Chondrocyte (in vitro differentiated cells): ENCODE results near the gene SIX3. TPM values are rescaled to one million over a fixed set of nuclear protein-coding genes. Genes with fewer than 3 reads are reported as not detected.

Experiments used
- DNase-seq: peaks from one replicate; pipeline ENCODE4 v3.0.0; 2021; ENCODE audit warnings: mixed read lengths, low spot score
- H3K27ac Mint-ChIP-seq: one replicate; pipeline ENCODE4 v1.8.0; 2021; ENCODE audit warnings: mild to moderate bottlenecking, moderate library complexity, mixed read lengths; ENCODE audit not compliant: unreplicated experiment
- H3K27me3 Mint-ChIP-seq: 2 replicates; pipeline ENCODE4 v1.8.0; 2021; ENCODE audit warnings: low read depth, mixed read lengths
- H3K36me3 Mint-ChIP-seq: 2 replicates; pipeline ENCODE4 v1.8.0; 2021; ENCODE audit warnings: low read depth, mixed read lengths
- H3K4me1 Mint-ChIP-seq: 2 replicates; pipeline ENCODE4 v1.8.0; 2021; ENCODE audit warnings: low read depth, mild to moderate bottlenecking, mixed read lengths
- H3K4me3 Mint-ChIP-seq: one replicate; pipeline ENCODE4 v1.8.0; 2021; ENCODE audit warnings: mild to moderate bottlenecking, moderate library complexity, mixed read lengths; ENCODE audit not compliant: unreplicated experiment
- H3K9me3 Mint-ChIP-seq: 2 replicates; pipeline ENCODE4 v1.8.0; 2021; ENCODE audit warnings: low read depth, mixed read lengths
- CTCF ChIP-seq: fragments of 200-600 bp; sonication (generic); IDR thresholded peaks from 2 replicates; pipeline ENCODE4 v1.5.0; 2021; ENCODE audit warnings: antibody characterized with exemption, mild to moderate bottlenecking, moderate library complexity
- total RNA-seq: library from RNA; stranded (reverse); gene quantifications from 3 replicates; pipeline ENCODE4 v1.2.1, GENCODE V29; 2021

SIX3 gene
- total RNA-seq, 1 donor from 2014 or later, result not detected

DNA sequence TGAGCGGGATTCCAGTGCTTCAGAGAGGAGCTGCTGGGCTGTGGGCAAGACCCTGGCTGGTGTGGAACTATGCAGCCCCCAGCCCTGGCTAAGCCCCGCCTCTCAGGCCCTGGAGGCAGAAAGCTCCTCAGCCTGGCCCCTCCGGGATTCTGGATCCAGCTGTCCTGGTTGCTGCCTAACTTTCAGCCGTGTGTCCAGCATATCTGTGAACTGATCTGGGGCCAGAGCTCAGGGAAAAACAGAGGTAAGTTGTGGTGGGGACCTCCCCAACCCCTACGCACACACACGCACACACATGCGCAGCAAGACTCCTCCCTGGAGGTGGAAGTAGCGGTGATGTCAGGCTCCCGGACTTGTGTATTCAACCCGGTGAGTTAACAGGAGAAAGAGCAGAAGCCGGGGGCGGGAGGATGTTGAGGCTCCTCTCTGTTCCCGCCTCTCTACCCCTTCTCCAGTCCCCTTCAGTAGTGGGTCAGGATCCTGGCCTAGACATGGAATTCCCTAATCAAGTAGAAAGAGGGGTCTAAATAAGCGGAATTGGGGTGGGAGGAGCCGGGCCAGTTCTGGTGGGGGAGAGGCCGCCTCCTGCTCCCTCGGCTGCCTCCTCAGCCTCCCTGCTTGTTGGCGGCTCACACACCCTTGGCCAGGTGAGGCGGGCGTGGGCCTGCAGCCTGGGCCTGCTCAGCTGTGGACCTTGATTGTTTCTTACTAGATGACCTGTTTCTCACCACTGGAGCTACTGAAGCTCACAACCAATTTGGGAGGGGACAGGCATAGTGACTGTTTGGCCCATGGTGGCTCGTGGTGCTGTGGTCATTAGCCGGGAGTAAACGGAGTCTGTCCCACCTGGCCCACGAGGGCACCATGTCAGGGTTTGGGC lies 34.3 kb downstream of the SIX3 start:
- Mint-ChIP-seq H3K9me3 (no peaks in the 10 kb centered on the region), H3K27me3 (peaks cover 3% of the 10 kb centered on the region), H3K36me3 (no peaks in the 10 kb centered on the region), H3K4me1 (peaks cover 11% of the 10 kb centered on the region), H3K4me3 (no peak overlapping the region), H3K27ac (no peak overlapping the region)
- no peak for TF ChIP-seq CTCF
- no peak for DNase-seq

DNA sequence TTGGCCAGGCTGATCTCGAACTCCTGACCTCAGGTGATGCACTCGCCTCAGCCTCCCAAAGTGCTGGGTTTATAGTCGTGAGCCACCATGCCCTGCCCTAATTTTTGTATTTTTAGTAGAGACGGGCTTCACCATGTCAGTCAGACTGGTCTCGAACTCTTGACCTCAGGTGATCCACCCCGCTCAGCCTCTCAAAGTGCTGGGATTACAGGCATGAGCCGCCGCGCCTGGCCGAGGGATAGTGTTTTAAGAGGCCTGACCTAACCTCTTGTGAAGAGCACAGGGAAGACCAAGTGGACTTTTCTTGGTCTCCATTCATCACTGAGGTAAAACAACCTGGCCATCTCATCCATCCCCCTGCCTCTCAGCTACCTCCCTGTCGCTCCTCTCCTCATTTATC lies 38.1 kb downstream of the SIX3 start:
- Mint-ChIP-seq H3K27ac (no peak overlapping the region), H3K9me3 (no peaks in the 10 kb centered on the region), H3K27me3 (peaks cover 3% of the 10 kb centered on the region), H3K4me1 (peaks cover 5% of the 10 kb centered on the region), H3K36me3 (no peaks in the 10 kb centered on the region), H3K4me3 (no peak overlapping the region)
- no peak for DNase-seq
- TF ChIP-seq CTCF, result no peak

DNA sequence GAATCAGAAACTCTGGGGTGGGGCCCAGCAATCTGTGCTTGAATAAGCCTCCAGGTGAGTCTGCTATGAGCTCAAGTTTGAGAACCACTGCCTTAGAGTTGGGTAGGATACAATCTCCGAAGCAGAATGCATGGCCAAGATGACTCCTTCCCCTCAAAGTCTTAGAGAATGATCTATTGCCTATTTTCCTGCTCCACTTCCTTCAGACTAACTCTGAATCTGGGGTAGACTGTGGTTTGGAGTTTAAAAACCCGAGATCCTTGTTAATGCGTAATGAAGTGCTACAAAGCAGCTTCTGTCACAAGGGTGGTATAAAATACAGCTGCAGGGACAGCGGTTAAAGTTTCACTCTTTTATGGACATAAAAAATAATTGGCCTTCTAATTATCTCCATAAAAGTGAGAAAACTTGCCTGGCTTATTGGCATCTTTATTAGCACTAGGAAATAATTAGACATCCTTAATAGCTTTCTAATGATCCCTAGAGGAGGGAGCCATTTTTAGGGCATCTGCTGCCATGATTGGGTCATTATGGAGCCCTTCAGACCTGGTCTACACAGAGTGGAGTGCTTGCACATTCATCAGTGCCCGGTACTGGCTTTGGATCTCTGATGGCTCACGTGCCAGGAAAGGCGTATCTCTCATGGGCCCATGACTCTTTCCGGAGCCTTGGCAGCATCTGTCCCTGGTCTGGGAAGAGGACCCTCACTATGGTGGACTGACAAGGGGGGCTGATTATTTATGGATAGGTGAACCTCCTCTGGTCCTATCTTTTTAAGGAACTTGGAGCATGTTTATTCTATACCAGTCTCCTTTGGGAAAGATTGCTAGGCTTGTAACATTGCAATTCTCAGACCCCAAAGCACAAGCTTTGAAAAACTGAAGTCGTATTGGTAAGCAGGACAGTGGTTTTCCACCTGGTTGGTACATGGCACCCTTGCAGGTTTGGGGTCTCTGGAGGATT lies 39.5 kb downstream of the SIX3 start:
- no peak for DNase-seq

DNA sequence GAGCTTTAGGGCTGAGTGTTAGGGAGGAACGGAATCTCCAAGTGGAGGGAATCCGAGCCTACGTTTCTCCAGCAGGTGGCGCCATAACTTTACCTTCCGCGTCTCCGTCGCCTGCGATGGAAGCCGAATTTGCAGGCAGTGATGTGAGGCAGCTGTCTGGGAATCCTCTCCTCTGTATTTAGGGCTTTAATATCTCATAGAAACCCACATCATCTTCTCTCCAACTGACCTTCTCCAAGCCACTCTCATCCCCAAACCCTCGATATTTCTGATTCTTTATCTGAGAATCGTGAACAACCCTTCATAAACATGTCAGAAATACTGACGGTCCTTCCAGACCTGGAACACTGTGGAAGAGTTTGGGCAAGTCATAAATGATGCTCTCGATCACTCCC lies 40.2 kb downstream of the SIX3 start:
- no peak for DNase-seq
- TF ChIP-seq CTCF, result peak; percentile 92
- Mint-ChIP-seq H3K27ac (no peak overlapping the region), H3K9me3 (peaks cover 3% of the 10 kb centered on the region), H3K4me1 (peaks cover 5% of the 10 kb centered on the region), H3K4me3 (no peak overlapping the region), H3K36me3 (no peaks in the 10 kb centered on the region), H3K27me3 (peaks cover 3% of the 10 kb centered on the region)

More for the DNA sequence above, 39.5 kb downstream of the SIX3 start:
- Mint-ChIP-seq H3K4me1 (peaks cover 5% of the 10 kb centered on the region), H3K4me3 (no peak overlapping the region), H3K27ac (no peak overlapping the region), H3K9me3 (no peaks in the 10 kb centered on the region), H3K27me3 (peaks cover 3% of the 10 kb centered on the region), H3K36me3 (no peaks in the 10 kb centered on the region)
- no peak for TF ChIP-seq CTCF
